ENCODE data around the gene TAOK1.

The TAOK1 gene

GRCh38 chr17:29378500-29378899, 11.7 kb upstream of the TAOK1 start:
- no peak for DNase-seq (ENCODE audit: low read depth, low spot score)

GRCh38 chr17:29379084-29379991, 10.8 kb upstream of the TAOK1 start:
- no peak for DNase-seq (ENCODE audit: low read depth, low spot score)

DNA sequence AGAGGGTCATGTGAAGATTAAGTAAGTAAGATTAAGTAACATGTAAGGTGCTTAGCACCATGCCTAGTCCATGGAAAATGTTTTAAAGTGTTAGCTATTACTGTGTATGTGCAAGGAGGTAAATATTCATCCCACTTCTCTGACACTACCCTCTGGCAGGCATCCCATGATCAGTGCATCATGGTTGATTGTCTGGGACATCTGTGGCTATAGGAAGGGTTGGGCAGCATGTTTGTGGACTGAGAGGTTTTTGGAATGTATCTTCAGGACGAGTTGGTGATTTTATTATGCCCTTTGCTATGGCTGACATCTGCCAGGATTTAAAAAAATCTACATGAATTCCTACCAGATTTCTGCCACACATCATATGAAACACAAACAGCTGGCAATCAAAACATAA, 6.5 kb upstream of the TAOK1 start:
- no peak for DNase-seq (ENCODE audit: low read depth, low spot score)

DNA sequence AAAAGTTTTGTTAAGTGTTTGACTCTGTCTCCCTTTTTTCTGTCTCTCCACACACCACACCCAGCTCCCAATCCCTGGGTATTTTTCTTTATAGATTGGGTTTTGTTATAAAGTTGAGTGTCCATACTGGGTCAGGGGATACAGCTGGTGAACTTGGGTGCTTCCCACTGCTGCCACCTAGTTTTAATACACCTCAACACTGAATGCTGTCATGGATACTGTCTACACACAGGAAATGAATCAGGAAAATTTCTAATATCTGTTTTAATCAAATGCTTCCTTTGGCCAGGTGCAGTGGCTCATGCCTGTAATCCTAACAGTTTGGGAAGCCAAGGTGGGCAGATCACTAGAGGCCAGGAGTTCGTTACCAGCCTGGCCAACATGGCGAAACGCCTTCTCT, 5.3 kb upstream of the TAOK1 start:
- DNase-seq (ENCODE audit: low read depth, low spot score), result no peak

DNA sequence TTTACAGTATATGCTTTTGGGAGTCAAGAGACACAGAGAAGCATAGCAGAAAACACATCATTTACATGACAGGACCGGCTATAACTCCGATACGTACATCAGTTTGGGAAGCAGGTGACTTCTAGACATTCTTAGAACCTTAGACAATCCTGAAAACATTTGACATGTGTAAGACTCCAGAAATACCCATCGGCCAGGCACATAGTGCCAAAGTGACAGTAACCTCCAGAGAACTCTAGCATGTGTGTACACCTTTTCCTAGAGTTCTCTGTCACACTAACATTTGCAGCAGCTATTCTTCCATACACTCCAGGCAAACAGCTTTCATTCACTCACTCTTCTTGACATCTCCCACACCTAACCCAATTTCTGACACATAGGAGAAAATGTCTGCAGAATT, 3.4 kb upstream of the TAOK1 start:
- no peak for DNase-seq (ENCODE audit: low read depth, low spot score)

DNA sequence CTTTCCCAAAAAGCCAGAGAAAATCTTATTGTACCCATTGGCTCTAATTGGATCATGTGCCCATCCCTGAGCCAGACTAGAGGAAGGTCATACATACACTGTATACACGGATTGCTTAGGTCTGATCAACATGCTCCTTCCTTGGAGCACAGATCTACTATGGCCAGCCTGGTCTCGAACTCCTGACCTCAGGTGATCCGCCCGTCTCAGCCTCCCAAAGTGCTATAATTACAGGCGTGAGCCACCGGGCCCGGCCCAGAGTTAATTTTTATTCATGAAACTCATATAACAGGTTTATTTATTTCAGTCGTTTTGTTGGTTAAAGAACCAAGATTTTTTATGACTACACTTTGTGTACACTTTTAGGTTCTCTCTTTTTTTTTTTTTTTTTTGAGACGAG, 1.2 kb upstream of the TAOK1 start:
- no peak for DNase-seq (ENCODE audit: low read depth, low spot score)

DNA sequence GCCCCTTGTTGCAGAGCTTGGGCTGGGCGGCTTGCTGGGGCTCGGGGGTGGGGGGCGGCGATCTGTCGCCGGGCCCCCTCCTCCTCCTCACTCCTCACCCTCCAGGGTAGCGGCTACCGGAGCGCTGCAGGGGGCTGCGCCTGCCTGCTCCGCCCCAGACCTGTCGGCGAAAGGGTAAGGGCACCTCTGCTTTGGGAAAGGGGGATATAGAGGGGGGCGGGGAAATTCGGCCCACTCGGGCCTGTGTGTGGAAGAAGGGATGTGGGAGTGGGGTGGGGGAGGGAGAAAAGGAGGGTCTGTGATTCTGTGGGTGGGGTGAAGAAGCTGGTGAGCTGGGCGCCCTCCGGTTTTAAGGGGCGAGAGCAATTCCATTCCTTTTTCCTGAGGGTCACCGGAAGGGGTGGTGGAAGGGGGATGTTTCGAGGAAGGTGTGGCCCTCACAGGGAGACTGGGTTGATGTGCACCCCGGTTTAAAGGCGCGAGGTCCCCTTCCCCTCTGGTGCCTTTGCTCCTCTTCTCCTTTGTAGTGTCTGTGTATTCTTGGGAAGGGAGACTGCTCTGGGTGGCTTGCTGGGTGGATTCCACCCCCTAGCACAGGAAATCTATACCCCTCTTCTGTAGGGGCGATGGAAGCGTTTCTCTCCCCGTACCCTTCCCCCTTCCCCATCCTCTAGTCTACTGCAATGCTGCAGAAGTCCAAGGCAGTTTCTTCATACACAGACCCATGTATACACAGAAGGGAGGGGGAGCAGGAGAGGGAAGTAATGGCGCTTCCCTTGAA, 878 bp downstream of the TAOK1 start:
- DNase-seq (ENCODE audit: low read depth, low spot score), result no peak

- no peak for DNase-seq (ENCODE audit: low read depth, low spot score)
These were observed 3.3 kb downstream of the TAOK1 start for GRCh38 chr17:29393436-29393835.

- no peak for DNase-seq (ENCODE audit: low read depth, low spot score)
These were observed 4.6 kb downstream of the TAOK1 start for GRCh38 chr17:29394761-29395160.

- no peak for DNase-seq (ENCODE audit: low read depth, low spot score)
These were observed 5.9 kb downstream of the TAOK1 start for GRCh38 chr17:29396066-29396465.

DNA sequence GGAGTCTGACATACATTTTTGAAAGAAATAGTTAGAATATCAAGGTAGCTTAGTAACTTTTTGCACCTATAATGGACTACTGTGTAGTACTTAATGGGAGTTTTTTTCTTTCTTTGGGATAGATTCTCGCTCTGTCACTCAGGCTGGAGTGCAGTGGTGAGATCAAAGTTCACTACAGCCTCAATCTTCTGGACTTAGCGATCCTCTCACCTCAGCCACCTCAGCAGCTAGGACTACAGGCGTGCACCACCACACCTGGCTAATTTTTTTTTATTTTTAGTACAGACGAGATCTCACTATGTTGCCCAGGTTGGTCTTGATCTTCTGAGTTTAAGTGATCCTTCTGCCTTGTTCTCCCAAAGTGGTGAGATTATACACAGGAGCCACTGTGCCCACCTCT, 9.5 kb downstream of the TAOK1 start:
- DNase-seq (ENCODE audit: low read depth, low spot score), result no peak

DNA sequence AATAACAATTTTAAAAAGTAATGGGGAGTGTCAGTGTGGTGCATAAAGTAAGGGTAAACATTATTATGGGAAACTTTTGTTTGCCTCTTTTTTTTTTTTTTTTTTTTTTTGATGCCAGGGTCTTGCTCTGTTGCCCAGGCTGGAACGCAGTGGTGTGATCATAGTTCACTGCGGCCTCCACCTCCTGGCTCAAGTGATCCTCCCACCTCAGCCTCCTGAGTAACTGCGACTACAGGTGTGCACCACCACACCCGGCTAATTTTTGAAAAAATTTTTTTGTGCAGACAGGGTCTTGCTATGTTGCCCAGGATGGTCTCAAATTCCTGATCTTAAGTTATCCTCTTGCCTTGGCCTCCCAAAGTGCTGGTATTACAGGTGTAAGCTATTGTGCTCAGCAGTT, 10.7 kb downstream of the TAOK1 start:
- no peak for DNase-seq (ENCODE audit: low read depth, low spot score)

DNA sequence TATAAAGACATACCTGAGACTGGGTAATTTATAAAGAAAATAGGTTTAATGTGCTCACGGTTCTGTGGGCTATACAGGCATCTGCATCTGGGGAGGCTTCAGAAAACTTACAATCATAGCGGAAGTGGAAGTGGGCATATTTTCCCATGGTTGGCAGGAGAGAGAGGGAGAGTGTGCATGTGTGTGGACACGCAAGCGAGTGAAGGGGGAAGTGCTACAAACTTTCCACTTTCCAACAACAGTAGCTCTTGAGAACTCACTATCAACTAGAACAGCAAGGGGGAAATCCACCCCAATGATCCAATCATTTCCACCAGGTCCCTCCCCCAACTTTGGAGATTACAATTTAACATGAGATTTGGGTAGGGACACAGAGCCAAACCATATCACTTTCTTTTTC, 11.1 kb downstream of the TAOK1 start:
- no peak for DNase-seq (ENCODE audit: low read depth, low spot score)

DNA sequence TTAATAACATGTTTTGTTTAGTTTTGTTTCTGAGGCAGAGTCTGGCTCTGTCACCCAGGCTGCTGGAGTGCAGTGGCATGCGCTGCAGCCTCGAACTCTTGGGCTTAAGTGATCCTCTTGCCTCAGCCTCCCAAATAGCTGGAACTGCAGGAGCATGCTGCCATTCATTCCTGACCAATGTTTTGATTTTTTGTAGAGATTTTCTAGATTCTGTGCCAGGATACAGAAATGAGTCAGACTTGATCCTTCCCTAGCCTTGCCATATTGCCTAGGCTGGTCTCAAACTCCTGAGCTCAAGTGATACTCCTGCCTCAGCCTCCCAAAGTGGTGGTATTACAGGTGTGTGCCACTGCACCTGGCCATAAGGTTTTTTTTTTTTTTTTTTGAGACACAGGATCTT, 17.7 kb downstream of the TAOK1 start:
- no peak for DNase-seq (ENCODE audit: low read depth, low spot score)

GRCh38 chr17:29409963-29410362, 19.8 kb downstream of the TAOK1 start:
- no peak for DNase-seq (ENCODE audit: low read depth, low spot score)

DNA sequence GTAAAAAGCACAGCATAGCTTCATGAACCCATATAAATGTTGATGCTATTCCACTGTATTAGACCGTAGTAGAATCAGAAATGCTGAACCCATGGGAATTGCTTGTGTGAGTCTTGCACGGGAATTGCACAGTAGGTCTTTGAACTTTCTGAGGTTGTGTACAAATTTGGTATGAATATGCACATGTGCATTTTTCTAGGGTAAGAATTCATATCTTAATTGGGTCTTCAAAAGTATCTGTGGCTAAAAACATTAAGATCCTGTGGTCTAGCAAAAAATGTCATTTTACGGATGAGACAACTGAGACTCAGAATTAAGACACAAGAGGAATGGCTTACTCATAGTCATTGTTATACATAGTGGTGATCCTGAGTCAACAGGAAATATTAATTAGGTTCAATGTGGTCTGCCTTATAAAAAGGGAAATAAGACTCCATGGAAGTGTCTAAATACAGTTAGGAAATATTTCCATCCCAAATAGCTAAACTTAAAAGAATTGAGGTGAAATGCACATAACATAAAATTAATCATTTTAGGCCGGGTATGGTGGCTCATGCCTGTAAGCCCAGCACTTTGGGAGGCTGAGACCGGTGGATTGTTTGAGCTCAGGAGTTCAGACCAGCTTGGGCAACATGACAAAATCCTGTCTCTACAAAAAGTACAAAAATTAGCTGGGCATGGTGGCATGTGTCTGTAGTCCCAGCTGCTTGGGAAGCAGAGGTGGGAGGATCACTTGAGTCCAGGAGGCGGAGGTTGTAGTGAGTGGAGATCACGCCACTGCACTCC, 22.8 kb downstream of the TAOK1 start:
- DNase-seq (ENCODE audit: low read depth, low spot score), result no peak

GRCh38 chr17:29420128-29420527, 30.0 kb downstream of the TAOK1 start:
- DNase-seq (ENCODE audit: low read depth, low spot score), result no peak

DNA sequence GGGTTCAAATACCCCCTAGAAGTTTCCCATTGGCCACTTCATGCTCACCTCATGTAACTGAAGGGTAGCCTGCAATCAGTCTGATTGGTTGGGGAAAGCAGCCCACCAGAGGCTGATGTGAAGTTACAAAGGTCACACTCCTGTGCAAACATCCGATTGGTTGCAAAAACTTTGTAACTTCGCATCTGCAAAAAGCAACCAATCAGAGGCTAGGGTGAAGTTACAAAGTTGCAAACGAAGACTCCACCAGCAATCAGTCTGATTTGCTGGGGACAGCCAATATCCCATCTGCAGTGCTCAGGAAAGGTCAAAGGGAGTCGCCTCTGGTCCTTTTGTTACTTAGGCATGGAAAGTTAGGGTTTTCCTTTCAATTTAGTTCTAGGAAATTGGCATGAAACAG, 40.1 kb downstream of the TAOK1 start:
- no peak for DNase-seq (ENCODE audit: low read depth, low spot score)

DNA sequence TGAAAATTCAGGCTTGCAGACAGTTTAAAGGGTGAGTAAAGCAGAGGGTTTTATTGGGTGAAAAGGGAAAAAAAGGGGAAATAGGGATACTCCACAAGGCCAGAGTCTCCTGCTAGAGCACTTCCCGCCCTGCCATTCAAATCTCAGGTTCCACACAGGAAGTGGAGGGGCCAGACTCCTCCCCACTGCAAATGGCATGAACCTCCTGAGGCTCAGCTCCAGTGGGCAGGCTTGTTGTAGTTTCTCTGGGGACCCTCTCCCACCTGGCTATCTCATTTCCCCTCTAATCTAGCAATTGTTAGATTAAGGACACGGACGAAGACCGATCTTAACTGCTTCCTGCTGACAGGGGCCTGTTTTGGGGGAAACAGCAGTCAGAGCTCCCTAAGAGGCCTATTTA, 43.4 kb downstream of the TAOK1 start:
- no peak for DNase-seq (ENCODE audit: low read depth, low spot score)

DNA sequence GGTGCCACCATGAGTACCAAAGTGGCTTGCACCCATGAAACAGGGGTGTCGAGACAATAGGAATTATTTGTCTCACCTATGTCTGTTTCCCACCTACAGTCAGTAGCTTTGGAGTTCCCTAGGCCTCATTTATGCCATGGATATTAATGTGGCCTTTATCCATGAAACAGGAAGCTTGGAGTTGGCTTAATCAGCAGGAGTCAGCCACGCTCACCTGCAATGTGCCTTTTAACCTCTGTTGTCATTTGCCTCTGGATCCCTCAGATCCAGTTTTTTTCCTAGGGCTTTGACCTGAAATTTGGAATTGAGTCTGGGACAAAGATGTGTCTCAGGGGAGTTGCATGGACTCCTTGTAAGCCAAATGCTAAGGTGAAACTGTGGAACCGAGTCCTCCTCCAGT, 44.4 kb downstream of the TAOK1 start:
- no peak for DNase-seq (ENCODE audit: low read depth, low spot score)

GRCh38 chr17:29442451-29442850, 52.3 kb downstream of the TAOK1 start:
- DNase-seq (ENCODE audit: low read depth, low spot score), result no peak

GRCh38 chr17:29443041-29443739, 53.0 kb downstream of the TAOK1 start:
- DNase-seq (ENCODE audit: low read depth, low spot score), result no peak
